Activated naive CD4-positive, alpha-beta T cell treated with anti-CD3 and anti-CD28 coated beads, Interleukin-2, amount 50 U/mL, for 16 hours (primary cell): Measurements from ENCODE around the gene MPHOSPH9.
A peak's percentile ranks its signal among the peaks of the same experiment; 100 is the strongest.

ENCODE experiments used
- DNase-seq: peaks from one replicate; pipeline ENCODE4 v3.0.0-alpha.2; 2020

Gene MPHOSPH9

GRCh38 chr12:123232807-123233504, at the start of gene MPHOSPH9, which contains the start of gene MTRFR:
MPHOSPH9 (minus strand) TSS chr12:123233141; CDS start chr12:123230364, 2,777 bp downstream.
MTRFR (plus strand) TSS chr12:123233436; CDS start chr12:123253675, 20,239 bp downstream.
- peak; percentile 99 for DNase-seq

- no peak for DNase-seq
Measured at GRCh38 chr12:123282111-123282510, 49.2 kb upstream of the MPHOSPH9 start.

DNA sequence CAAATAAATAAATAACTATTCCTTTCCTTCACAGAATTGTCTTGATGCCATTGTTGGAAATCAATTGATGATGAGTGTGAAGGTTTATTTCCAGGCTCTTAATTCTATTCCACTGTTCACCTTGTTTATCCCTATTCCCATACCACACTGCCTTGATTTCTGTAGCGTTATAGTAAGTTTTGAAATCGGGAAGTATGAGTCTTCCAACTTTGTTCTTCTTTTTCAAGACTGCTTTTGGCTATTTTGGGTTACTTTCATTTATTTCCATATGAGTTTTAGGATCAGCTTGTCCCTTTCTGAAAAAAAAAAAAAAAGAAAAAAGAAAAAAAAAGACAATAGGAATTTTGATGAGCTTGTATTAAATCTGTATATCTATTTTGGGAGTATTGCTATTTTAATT, 48.0 kb upstream of the MPHOSPH9 start:
- DNase-seq, result no peak

GRCh38 chr12:123278101-123278627, 45.2 kb upstream of the MPHOSPH9 start:
- no peak for DNase-seq

DNA sequence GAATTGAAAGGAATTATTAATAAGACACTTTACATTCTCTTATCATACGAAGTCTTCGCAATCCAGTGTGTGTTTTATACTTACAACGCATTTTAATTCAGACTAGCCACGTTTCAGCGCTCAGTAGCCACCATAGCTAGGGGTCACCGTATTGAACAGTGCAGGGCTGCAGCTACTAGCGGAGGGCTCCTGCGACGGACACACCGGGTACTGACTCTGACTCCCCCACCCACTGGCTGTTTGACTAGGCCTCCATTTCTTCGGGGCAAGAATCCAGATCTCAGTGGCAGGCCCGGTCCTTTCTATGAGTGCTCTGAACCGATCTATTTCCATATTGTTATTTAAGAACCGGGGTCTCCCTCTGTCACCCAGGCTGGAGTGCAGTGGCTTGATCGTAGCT, 40.2 kb upstream of the MPHOSPH9 start:
- no peak for DNase-seq

DNA sequence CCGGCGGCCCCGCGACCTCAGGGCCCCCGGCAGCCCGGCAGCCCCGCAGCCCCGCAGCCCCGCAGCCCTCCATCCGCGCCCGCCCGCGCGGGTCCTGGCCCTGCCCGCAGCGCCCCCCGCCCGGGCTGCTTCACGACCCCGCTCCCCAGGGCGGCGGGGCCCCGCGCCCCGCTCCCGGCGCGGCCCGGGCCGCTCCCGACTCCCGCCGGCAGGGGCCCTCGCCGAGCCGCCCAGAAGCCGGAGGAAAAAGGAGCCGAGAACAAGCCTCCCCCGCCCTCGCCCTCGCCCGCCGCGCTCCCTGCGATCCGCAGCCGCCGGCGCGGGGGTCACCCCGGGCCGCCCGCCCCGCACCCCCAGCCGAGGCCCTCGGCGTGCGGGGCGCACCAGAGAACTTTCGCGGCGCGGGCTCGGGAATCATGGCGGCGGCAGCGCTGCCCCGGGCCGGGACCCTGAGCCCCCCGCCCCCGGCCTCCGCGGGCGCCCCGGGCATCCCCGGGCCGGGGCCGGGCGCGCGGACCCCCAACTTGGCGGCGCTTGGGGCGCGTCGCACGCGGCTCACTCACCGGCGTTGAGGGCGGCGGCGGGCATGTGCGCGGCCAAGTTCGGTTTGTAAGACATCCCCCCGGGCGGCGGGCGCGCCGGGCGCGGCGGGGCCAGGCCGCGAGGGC, 38.2 kb upstream of the MPHOSPH9 start:
- peak; percentile 82 for DNase-seq

DNA sequence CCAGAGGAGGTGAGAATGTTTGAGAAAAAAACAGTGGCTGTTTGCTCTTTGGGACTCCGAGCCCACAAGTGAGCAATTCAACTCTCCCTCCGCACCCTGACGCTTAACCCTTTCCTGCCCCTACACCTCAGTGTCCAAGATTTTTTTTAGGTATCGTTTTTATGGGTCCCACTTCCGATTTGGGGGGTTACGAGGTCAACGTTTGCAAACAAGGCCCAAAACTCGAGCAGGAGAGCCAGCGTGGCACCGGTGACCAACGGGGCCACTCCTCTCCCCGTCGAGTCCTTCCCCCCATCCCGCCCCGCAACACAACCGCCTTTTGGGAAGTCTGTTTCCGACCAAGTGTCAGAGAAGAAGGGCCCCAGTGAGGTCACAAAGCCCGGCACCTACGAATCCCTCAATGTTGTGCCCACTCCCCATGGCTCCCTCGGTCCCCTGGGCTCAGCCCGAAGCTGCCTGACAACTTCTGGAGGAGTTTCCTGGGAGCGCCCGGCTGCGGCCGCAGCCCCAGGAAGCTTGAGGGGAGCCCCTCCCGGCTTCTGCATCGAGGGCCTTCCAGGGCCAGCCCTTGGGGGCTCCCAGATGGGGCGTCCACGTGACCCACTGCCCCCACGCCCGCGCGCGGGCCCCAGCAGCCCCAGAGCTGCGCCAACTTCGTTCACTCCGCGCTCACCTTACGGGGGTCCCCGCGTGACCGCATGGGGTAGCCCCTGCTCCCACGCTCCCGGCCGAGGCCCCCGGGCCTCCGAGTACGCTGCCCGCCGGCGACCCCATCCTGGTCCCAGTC, 37.5 kb upstream of the MPHOSPH9 start:
- no peak for DNase-seq

DNA sequence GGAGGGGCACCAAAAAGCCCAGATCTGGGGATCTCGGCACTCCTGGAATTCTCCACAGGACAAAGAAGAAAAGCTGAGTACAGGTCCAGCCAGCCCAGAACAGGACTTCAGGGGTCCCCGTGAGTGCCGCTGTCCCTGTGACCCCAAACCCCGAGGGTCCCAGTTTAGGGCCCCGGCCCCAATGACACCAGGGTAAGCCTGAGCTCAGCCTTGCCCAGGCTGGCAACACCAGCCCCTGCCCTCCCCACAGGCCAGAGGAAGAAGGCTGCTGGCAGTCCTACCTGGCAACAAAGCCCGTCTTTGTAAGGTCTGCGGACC, 36.9 kb upstream of the MPHOSPH9 start:
- no peak for DNase-seq

DNA sequence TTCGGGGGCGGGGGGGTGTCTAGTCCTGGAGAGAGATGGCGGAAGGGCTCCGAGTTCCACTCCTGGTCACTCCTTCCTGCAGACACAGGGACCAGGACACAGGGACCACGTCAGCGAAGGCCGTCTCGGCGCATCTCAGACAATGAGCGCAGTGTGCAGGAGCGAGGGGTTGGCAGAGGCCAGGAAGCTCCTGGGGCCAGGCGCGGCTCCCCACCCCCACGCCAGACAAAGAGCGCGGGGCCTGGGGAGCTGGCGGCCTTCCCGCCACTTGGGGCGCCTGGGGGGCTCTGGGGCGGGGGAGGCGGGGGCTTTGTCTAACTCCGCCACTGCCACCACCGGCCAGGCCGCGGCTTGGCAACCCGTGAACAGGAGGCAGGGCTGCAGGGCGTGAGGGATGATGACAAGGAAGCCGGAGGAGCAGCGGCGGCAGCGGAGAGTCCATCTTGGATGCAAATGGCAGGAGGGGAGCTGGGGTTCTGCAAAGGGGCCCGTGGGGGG, 36.5 kb upstream of the MPHOSPH9 start:
- DNase-seq, result peak; percentile 42

DNA sequence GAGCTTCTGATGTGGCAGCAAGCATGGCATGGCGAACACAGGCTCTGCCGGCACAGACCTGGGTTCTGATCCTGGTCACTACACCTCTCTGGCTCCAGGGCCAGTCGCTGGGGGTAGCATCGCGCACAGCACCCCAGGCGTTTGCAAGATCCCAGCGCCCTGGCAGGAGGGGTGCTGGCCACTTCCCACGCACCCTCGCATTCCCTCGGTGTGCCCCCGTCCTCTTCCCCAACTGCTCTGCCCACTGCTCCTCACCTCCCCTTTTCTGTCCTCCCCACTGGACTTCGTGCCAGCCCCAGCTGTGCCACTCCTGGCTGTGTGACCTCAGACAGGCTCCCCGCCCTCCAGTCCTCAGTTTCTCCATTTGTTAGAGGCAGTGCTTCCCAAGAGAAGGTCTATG, 35.9 kb upstream of the MPHOSPH9 start:
- DNase-seq, result no peak

DNA sequence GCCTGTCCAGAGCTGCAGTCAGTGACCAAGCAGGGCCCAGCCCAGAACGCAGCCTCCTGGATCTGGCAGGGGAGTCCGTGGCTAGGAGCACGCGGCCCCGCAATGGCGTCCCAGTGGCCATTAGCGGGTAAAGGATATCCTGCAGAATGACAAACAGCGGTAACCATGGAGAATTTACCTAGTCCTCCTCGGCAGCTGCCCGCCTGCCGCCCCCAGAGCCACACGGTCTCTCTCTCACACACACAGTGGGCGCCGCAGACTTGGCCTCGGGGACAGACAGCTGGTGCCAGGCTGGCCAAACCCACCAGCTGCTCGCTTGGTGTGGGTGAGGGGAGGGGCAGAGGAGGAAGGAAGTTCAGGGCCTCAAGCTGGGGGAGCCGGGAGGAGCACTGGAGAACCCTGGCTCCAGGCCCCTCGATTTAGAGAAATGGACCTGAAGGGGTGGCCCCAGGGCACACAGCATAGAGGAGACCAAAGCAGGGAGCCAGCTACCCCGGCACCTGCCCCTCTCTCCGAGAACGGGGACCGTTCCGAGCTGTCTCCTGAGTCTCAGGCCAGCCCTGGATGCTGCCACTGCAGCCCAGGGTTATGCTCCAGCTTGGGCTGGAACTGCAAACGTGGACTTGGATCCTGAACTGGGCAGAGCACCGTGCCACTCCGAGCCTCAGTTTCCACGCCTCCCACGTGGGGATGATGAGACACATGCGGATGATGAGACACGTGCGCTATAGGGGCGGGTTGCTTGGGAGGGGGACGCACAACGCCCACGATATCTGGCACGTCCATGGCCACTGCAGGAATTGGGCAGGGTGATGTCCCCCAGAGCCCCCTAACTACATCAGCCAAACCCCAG, 35.3 kb upstream of the MPHOSPH9 start:
- DNase-seq, result no peak

GRCh38 chr12:123267335-123267920, 34.5 kb upstream of the MPHOSPH9 start:
- no peak for DNase-seq

- DNase-seq, result no peak
Measured at GRCh38 chr12:123266679-123267277, 33.8 kb upstream of the MPHOSPH9 start.

- no peak for DNase-seq
Measured at GRCh38 chr12:123265851-123266678, 33.1 kb upstream of the MPHOSPH9 start.

DNA sequence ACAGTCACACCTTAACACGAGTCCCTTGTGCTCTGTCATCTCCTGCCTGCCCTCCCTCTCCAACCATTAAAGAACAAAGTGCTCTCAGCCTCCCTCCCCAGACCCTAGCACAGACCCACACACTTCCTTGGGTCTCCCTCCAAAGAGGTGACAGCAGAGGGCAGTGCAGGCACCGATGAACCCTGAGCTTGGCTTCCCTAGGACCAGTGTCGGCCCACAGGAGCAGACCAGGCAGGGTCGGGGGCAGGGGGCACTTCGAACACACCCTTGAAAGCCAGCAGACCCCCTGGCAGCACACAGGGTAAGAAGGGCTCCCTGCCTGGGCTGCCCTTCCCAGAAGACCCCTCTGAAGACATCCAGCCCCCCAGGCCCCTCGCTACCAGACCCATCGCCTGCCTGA, 31.7 kb upstream of the MPHOSPH9 start:
- no peak for DNase-seq

- no peak for DNase-seq
Measured at GRCh38 chr12:123263196-123263817, 30.4 kb upstream of the MPHOSPH9 start.

- DNase-seq, result no peak
Measured at GRCh38 chr12:123261196-123261595, 28.3 kb upstream of the MPHOSPH9 start.

DNA sequence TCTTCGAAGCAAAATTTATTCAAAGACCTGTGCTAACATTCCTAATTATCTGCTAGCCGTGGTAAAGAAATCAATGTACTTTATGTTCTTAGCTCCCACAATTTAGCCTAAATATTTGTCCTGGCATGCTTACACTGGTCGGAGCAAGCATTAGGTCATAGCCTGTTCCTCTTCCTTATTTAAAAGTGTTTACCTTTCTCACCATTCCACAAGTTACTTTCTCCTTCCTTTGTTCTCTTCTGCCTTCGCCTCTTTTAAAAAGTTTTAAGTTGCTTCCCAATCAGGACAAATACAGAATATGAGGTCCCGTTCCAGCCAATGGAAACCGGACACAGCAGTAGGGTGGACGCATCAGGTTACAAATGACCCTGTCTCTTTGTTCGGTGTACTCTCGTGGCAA, 27.1 kb upstream of the MPHOSPH9 start:
- DNase-seq, result no peak

DNA sequence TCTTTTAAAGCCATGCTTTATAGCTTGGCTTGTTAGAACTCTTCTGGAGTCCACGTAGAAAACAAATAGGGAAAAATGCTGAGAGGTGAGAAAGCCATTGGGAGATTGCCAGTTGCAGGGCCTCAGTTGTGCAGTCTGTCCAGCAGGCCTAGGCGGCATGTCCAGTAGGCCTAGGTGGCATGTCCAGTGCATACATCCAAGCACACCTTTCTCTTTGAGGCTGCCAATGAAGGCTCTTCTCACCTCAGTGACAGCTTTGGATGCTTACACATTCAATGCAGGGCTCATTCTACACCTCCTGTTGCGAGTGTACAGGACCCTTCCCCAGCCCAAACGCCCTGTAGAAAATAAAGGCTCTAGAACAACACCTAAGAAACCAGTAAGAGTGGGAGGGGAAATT, 25.7 kb upstream of the MPHOSPH9 start:
- no peak for DNase-seq

DNA sequence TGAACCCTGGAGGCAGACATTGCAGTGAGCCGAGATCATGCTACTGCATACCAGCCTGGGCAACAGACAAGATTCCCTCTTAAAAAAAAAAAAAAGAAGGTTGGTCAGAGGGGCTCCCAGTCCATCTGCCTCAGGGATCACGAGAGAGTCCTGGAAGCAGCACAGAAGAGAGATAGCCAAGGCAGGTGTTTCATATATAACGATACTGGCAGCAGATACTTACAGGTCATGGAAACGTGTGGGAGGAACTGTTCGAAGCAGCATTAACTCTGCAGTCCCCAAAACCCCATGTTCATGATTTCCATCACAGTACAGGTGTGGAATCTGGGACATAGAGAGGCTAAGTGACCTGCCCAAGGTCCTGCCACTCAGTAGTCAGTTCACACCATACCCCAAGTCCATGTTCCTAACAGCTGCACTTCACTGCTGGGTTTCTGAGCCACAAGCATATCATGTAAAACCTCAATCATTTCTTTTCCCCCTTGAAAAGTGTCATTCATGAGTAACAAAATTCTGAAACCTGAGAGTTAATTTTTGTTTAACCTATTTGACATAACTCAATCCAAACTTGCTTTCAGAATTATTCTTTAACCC, 22.0 kb upstream of the MPHOSPH9 start:
- no peak for DNase-seq
